Keratinocyte (primary cell): ENCODE results near the gene ANAPC10. TPM values are rescaled to one million over a fixed set of nuclear protein-coding genes. Genes with fewer than 3 reads are reported as not detected.

Experiments
- DNase-seq: peaks from one replicate; pipeline ENCODE4 v3.0.0-alpha.2; 2011; ENCODE audit warnings: low read depth, missing footprints, low spot score
- FAIRE-seq: peaks from 2 replicates; lab custom pipeline; 2011; peaks lifted over from hg19 to GRCh38; lab: Jason Lieb, UNC
- H2AFZ ChIP-seq: 2 replicates; pipeline ENCODE4 v1.6.0; 2012; ENCODE audit warnings: low read length, control low read depth, inconsistent platforms; ENCODE audit not compliant: control insufficient read depth
- H3K27ac ChIP-seq: 2 replicates; pipeline ENCODE4 v1.5.1; 2011; ENCODE audit warnings: low read length; ENCODE audit not compliant: control insufficient read depth, insufficient read depth
- H3K27me3 ChIP-seq: 3 replicates; pipeline ENCODE4 v1.6.0; 2011; ENCODE audit warnings: low read length; ENCODE audit not compliant: control insufficient read depth, insufficient read depth; ENCODE audit errors: extremely low read depth
- H3K36me3 ChIP-seq, 2 experiments: 2 replicates in 1 of 2; 3 replicates in 1 of 2; pipeline ENCODE4 v1.5.1; 2011; ENCODE audit warnings: low read length in 2 of 2, mild to moderate bottlenecking in 1 of 2; ENCODE audit not compliant: control insufficient read depth in 2 of 2, insufficient read depth in 2 of 2; ENCODE audit errors: extremely low read depth in 1 of 2
- H3K4me1 ChIP-seq: 3 replicates; pipeline ENCODE4 v1.5.1; 2011; ENCODE audit warnings: low read length; ENCODE audit not compliant: control insufficient read depth, insufficient read depth; ENCODE audit errors: extremely low read depth
- H3K4me2 ChIP-seq: 3 replicates; pipeline ENCODE4 v1.6.0; 2011; ENCODE audit warnings: low read depth, low read length; ENCODE audit not compliant: control insufficient read depth, insufficient read depth; ENCODE audit errors: extremely low read depth
- H3K4me3 ChIP-seq, 3 experiments: fragments of 200-600 bp in 1 of 3; sonication (generic) in 1 of 3; 2 replicates in 2 of 3; 3 replicates in 1 of 3; pipeline ENCODE4 v1.5.1; 2011 to 2016; ENCODE audit warnings: low read length in 3 of 3, mild to moderate bottlenecking in 3 of 3, control low read depth in 2 of 3, inconsistent platforms in 1 of 3, low read depth in 1 of 3, mixed read lengths in 1 of 3, mixed run types in 1 of 3, moderate library complexity in 1 of 3; ENCODE audit not compliant: control insufficient read depth in 2 of 3, insufficient read depth in 2 of 3; ENCODE audit errors: extremely low read depth in 1 of 3
- H3K79me2 ChIP-seq: 2 replicates; pipeline ENCODE4 v1.6.0; 2012; ENCODE audit warnings: low read length; ENCODE audit not compliant: control insufficient read depth, insufficient read depth
- H3K9ac ChIP-seq: 3 replicates; pipeline ENCODE4 v1.6.0; 2011; ENCODE audit warnings: low read length; ENCODE audit not compliant: control insufficient read depth, insufficient read depth; ENCODE audit errors: extremely low read depth
- H3K9me1 ChIP-seq: 3 replicates; pipeline ENCODE4 v1.6.0; 2011; ENCODE audit warnings: low read length; ENCODE audit not compliant: control insufficient read depth, insufficient read depth; ENCODE audit errors: extremely low read depth
- H3K9me3 ChIP-seq: 2 replicates; pipeline ENCODE4 v1.5.1; 2012; ENCODE audit warnings: low read depth, low read length; ENCODE audit not compliant: control insufficient read depth
- H4K20me1 ChIP-seq: 3 replicates; pipeline ENCODE4 v1.6.0; 2011; ENCODE audit warnings: low read length; ENCODE audit not compliant: control insufficient read depth, insufficient read depth; ENCODE audit errors: extremely low read depth
- CTCF ChIP-seq, 3 experiments: IDR thresholded peaks in 1 of 3; conservative IDR thresholded peaks in 1 of 3; optimal IDR thresholded peaks in 1 of 3; 2 replicates in 2 of 3; 3 replicates in 1 of 3; pipeline versions ENCODE3 to v1.5.1; 2011; ENCODE audit warnings: low read length in 3 of 3, mild to moderate bottlenecking in 3 of 3, moderate library complexity in 2 of 3, control low read depth in 1 of 3, inconsistent platforms in 1 of 3; ENCODE audit not compliant: insufficient read depth in 2 of 3; ENCODE audit errors: extremely low read depth in 1 of 3
- EZH2 ChIP-seq: IDR thresholded peaks from one replicate; pipeline ENCODE4 v1.6.1; 2012; ENCODE audit warnings: inconsistent platforms, mild to moderate bottlenecking, low read length, moderate library complexity
- dilution Hi-C: fragments of 300-500 bp; cut with MboI; formaldehyde crosslinking; loops from one replicate; pipeline ENCODE4 v1.7.0; 2020; ENCODE audit warnings: low sequenced_read_pairs; ENCODE audit not compliant: extremely low pct_ligation_motif_present
- polyA plus RNA-seq, 5 experiments: library from polyadenylated mRNA; depleted of rRNA in 3 of 5; stranded (reverse) in 3 of 5; stranded (forward) in 1 of 5; unstranded in 1 of 5; fragments of >200 nt; gene quantifications; 1 replicate in 1 of 5; 2 replicates in 3 of 5; 3 replicates in 1 of 5; pipeline versions ENCODE4 v1.2.1 to v1.2.3, GENCODE V29; 2011 to 2012; ENCODE audit warnings: missing spikeins in 2 of 5, low read depth in 1 of 5, low replicate concordance in 1 of 5

The ANAPC10 gene
- polyA plus RNA-seq, 1 donor (not counting 4 experiments of a cell fraction or from before 2014, with no cell fraction given): 34.3 TPM

- no peak for FAIRE-seq
- dilution Hi-C loops: no loop called here
Observed at GRCh38 chr4:145035494-145036136, 62.4 kb downstream of the ANAPC10 start.

GRCh38 chr4:145034727-145035211 is 63.2 kb downstream of the ANAPC10 start:
- H3K9ac ChIP-seq: no peak overlapping the region
- H3K9me3 ChIP-seq: no peaks in the 10 kb centered on the region
- FAIRE-seq (no peak), DNase-seq (no peak)
- H3K4me3 ChIP-seq: no peak overlapping the region
- H3K4me1 ChIP-seq: peaks cover 10% of the 10 kb centered on the region
- no peaks in the 10 kb centered on the region for H4K20me1 ChIP-seq
- no peaks in the 10 kb centered on the region for H3K79me2 ChIP-seq
- no peak for TF ChIP-seq EZH2
- no peak for TF ChIP-seq CTCF (optimal IDR thresholded peaks at IDR 0.05 in 1 of 3, IDR thresholded peaks at IDR 0.05 in 1 of 3, conservative IDR thresholded peaks at IDR 0.05 in 1 of 3; ENCODE audit: extremely low read depth in 1 of 3, insufficient read depth in 2 of 3, low read length in 3 of 3)
- H3K9me1 ChIP-seq: no peaks in the 10 kb centered on the region
- peaks cover 4% of the 10 kb centered on the region in 2 experiments for H3K36me3 ChIP-seq
- no peak overlapping the region for H2AFZ ChIP-seq
- H3K4me2 ChIP-seq: no peak overlapping the region
- H3K27me3 ChIP-seq: no peaks in the 10 kb centered on the region
- H3K27ac ChIP-seq: no peak overlapping the region
- dilution Hi-C loops: no loop called here

More at GRCh38 chr4:145035494-145036136, 62.4 kb downstream of the ANAPC10 start:
- Histone ChIP-seq H3K9me3 (no peaks in the 10 kb centered on the region), H4K20me1 (no peaks in the 10 kb centered on the region), H3K4me1 (peaks cover 10% of the 10 kb centered on the region), H3K27ac (no peak overlapping the region), H3K79me2 (no peaks in the 10 kb centered on the region), H3K9me1 (no peaks in the 10 kb centered on the region), H3K36me3 (peaks cover 4% of the 10 kb centered on the region in 2 experiments), H3K9ac (no peak overlapping the region), H3K27me3 (no peaks in the 10 kb centered on the region), H3K4me2 (no peak overlapping the region), H2AFZ (no peak overlapping the region), H3K4me3 (no peak overlapping the region)
- TF ChIP-seq EZH2: no peak
- TF ChIP-seq CTCF (optimal IDR thresholded peaks at IDR 0.05 in 1 of 3, IDR thresholded peaks at IDR 0.05 in 1 of 3, conservative IDR thresholded peaks at IDR 0.05 in 1 of 3; ENCODE audit: extremely low read depth in 1 of 3, insufficient read depth in 2 of 3, low read length in 3 of 3): no peak
- no peak for DNase-seq
